HEK293 (cell line): Measurements from ENCODE around the gene PDE11A.

ENCODE experiments used
- CTCF ChIA-PET: fragments of 350-600 bp; formaldehyde crosslinking; extraction: SDS; loops from one replicate; lab custom pipeline; 2021; ENCODE audit warnings: antibody characterized with exemption; lab: Yijun Ruan, JAX
- POLR2A ChIA-PET: fragments of 300-600 bp; formaldehyde crosslinking; extraction: SDS; loops from one replicate; lab custom pipeline; 2020; ENCODE audit warnings: antibody characterized with exemption, inconsistent platforms; lab: Yijun Ruan, JAX
- H3K27ac ChIP-seq: fragments of 200-500 bp; sonication (Bioruptor generic); 2 replicates; pipeline ENCODE4 v1.5.1; 2014; ENCODE audit warnings: low read depth, low read length, control low read depth, inconsistent platforms; ENCODE audit errors: extremely low read depth
- H3K36me3 ChIP-seq, 2 experiments: fragments of 200-500 bp in 1 of 2; sonication (Bioruptor generic) in 1 of 2; 1 replicate in 1 of 2; 2 replicates in 1 of 2; pipeline ENCODE4 v1.5.1; 2014 to 2017; ENCODE audit warnings: inconsistent platforms in 2 of 2, low read length in 2 of 2; ENCODE audit not compliant: control insufficient read depth in 2 of 2, insufficient read depth in 1 of 2
- H3K4me1 ChIP-seq: fragments of 200-500 bp; sonication (Bioruptor generic); 2 replicates; pipeline ENCODE4 v1.5.1; 2014; ENCODE audit warnings: mild to moderate bottlenecking, low read length, inconsistent platforms; ENCODE audit not compliant: control insufficient read depth, insufficient read depth
- H3K4me3 ChIP-seq: 2 replicates; pipeline ENCODE4 v1.5.1; 2011; ENCODE audit warnings: low read depth, mild to moderate bottlenecking, control low read depth, low read length, moderate library complexity
- H3K9me3 ChIP-seq: fragments of 200-500 bp; sonication (Bioruptor generic); 2 replicates; pipeline ENCODE4 v1.5.1; 2014; ENCODE audit warnings: low read depth, low read length, inconsistent platforms; ENCODE audit not compliant: control insufficient read depth, insufficient read depth
- PRDM4 ChIP-seq: fragments of 450-650 bp; formaldehyde crosslinking; IDR thresholded peaks from 2 replicates; pipeline ENCODE4 v1.5.1; 2017; ENCODE audit warnings: missing biosample characterization, missing genetic modification characterization
- ZFP41 ChIP-seq: fragments of 450-650 bp; formaldehyde crosslinking; IDR thresholded peaks from 2 replicates; pipeline ENCODE4 v1.5.1; 2016; ENCODE audit warnings: missing biosample characterization, missing genetic modification characterization, borderline replicate concordance
- ZNF114 ChIP-seq: fragments of 450-650 bp; formaldehyde crosslinking; IDR thresholded peaks from 2 replicates; pipeline ENCODE4 v1.5.0; 2017; ENCODE audit warnings: missing biosample characterization, missing genetic modification characterization
- ZNF169 ChIP-seq: fragments of 450-650 bp; formaldehyde crosslinking; IDR thresholded peaks from 2 replicates; pipeline ENCODE4 v1.5.1; 2016; ENCODE audit warnings: missing biosample characterization, missing genetic modification characterization
- ZNF175 ChIP-seq: fragments of 450-650 bp; formaldehyde crosslinking; IDR thresholded peaks from 2 replicates; pipeline ENCODE4 v1.5.1; 2016; ENCODE audit warnings: missing biosample characterization, missing genetic modification characterization
- ZNF473 ChIP-seq: fragments of 450-650 bp; formaldehyde crosslinking; IDR thresholded peaks from 2 replicates; pipeline ENCODE4 v1.5.1; 2017; ENCODE audit warnings: missing biosample characterization, missing genetic modification characterization
- ZNF624 ChIP-seq: fragments of 450-650 bp; formaldehyde crosslinking; IDR thresholded peaks from 2 replicates; pipeline ENCODE4 v1.5.1; 2017; ENCODE audit warnings: missing biosample characterization, missing genetic modification characterization
- ZNF768 ChIP-seq: fragments of 450-650 bp; formaldehyde crosslinking; IDR thresholded peaks from 2 replicates; pipeline ENCODE4 v1.5.1; 2018; ENCODE audit warnings: missing biosample characterization, mild to moderate bottlenecking, missing genetic modification characterization
- ZNF777 ChIP-seq: fragments of 450-650 bp; formaldehyde crosslinking; IDR thresholded peaks from 2 replicates; pipeline ENCODE4 v1.5.1; 2017; ENCODE audit warnings: missing biosample characterization, missing genetic modification characterization, borderline replicate concordance
- TF ChIP-seq, protein P1 (sequence below): fragments of 450-650 bp; formaldehyde crosslinking; IDR thresholded peaks from 2 replicates; pipeline ENCODE4 v1.5.1; 2016; ENCODE audit warnings: missing biosample characterization, missing genetic modification characterization
- TF ChIP-seq, protein P2 (sequence below): fragments of 450-650 bp; formaldehyde crosslinking; IDR thresholded peaks from 2 replicates; pipeline ENCODE4 v1.5.1; 2016; ENCODE audit warnings: missing biosample characterization, missing genetic modification characterization, borderline replicate concordance
- TF ChIP-seq, protein P3 (sequence below): fragments of 450-650 bp; formaldehyde crosslinking; IDR thresholded peaks from 2 replicates; pipeline ENCODE4 v1.5.1; 2017; ENCODE audit warnings: missing biosample characterization, missing genetic modification characterization

PDE11A gene

GRCh38 chr2:177586154-177586553 lies 486.4 kb downstream of the PDE11A start:
- no peaks in the 10 kb centered on the region for H3K4me1 ChIP-seq
- no peak overlapping the region for H3K27ac ChIP-seq
- no peak overlapping the region for H3K4me3 ChIP-seq
- POLR2A ChIA-PET: no interaction called here
- no peaks in the 10 kb centered on the region for H3K36me3 ChIP-seq
- H3K9me3 ChIP-seq: no peaks in the 10 kb centered on the region
- TF ChIP-seq ZNF473 (tag by site-specific recombination) (no peak), ZNF768 (tag by site-specific recombination) (no peak), PRDM4 (no peak), ZFP41 (tag by site-specific recombination) (no peak), ZNF777 (no peak), ZNF169 (no peak), ZNF624 (tag by site-specific recombination) (no peak), ZNF175 (tag by site-specific recombination) (no peak), ZNF114 (tag by site-specific recombination) (no peak)
- TF ChIP-seq, protein P1, sequence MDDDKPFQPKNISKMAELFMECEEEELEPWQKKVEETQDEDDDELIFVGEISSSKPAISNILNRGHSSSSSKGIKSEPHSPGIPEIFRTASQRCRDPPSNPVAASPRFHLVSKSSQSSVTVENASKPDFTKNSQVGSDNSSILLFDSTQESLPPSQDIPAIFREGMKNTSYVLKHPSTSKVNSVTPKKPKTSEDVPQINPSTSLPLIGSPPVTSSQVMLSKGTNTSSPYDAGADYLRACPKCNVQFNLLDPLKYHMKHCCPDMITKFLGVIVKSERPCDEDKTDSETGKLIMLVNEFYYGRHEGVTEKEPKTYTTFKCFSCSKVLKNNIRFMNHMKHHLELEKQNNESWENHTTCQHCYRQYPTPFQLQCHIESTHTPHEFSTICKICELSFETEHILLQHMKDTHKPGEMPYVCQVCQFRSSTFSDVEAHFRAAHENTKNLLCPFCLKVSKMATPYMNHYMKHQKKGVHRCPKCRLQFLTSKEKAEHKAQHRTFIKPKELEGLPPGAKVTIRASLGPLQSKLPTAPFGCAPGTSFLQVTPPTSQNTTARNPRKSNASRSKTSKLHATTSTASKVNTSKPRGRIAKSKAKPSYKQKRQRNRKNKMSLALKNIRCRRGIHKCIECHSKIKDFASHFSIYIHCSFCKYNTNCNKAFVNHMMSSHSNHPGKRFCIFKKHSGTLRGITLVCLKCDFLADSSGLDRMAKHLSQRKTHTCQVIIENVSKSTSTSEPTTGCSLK (tag by site-specific recombination): no peak
- TF ChIP-seq, protein P2, sequence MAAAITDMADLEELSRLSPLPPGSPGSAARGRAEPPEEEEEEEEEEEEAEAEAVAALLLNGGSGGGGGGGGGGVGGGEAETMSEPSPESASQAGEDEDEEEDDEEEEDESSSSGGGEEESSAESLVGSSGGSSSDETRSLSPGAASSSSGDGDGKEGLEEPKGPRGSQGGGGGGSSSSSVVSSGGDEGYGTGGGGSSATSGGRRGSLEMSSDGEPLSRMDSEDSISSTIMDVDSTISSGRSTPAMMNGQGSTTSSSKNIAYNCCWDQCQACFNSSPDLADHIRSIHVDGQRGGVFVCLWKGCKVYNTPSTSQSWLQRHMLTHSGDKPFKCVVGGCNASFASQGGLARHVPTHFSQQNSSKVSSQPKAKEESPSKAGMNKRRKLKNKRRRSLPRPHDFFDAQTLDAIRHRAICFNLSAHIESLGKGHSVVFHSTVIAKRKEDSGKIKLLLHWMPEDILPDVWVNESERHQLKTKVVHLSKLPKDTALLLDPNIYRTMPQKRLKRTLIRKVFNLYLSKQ (tag by site-specific recombination): no peak
- CTCF ChIA-PET: interaction anchor here (2.2 kb wide), 1 partner anchor 18 kb away, joined by 7 read pairs; no protein-coding TSS in a partner anchor

DNA sequence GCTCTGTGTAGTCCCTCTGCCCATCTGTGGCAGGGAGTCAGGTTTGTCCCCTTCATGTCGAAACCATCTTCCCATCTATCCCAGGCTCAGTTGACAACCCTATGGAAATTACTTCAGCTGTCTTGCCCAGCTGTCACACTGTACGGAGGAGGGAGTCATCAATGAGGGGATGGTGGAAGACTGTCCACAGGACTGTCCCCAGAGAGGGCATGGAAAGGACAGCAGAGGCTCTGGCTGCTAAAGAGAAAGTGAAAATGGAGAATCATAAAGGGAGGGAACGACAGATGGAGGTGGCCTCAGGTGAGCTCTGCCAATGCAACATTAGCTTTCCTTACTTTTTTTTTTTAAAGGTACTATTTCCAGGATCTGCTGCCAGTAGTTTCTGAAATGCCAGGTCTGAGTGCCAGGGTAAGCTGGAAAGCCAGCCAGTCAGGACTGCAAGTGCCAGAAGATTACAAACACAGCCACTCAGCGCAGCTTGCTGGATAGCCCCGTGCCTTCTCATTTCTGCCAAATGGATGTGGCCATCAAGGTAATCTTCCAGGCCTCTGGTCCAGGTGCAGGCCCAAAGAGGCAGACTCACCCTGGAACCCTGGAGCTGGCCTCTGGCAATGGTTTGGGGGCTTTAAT lies 487.2 kb downstream of the PDE11A start:
- TF ChIP-seq, protein P3, sequence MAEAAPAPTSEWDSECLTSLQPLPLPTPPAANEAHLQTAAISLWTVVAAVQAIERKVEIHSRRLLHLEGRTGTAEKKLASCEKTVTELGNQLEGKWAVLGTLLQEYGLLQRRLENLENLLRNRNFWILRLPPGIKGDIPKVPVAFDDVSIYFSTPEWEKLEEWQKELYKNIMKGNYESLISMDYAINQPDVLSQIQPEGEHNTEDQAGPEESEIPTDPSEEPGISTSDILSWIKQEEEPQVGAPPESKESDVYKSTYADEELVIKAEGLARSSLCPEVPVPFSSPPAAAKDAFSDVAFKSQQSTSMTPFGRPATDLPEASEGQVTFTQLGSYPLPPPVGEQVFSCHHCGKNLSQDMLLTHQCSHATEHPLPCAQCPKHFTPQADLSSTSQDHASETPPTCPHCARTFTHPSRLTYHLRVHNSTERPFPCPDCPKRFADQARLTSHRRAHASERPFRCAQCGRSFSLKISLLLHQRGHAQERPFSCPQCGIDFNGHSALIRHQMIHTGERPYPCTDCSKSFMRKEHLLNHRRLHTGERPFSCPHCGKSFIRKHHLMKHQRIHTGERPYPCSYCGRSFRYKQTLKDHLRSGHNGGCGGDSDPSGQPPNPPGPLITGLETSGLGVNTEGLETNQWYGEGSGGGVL (tag by site-specific recombination): no peak
- no peaks in the 10 kb centered on the region for H3K36me3 ChIP-seq
- CTCF ChIA-PET: interaction anchor here (2.2 kb wide), 1 partner anchor 19 kb away, joined by 7 read pairs; no protein-coding TSS in a partner anchor

More for the DNA sequence above, 487.2 kb downstream of the PDE11A start:
- Histone ChIP-seq H3K9me3 (no peaks in the 10 kb centered on the region), H3K4me1 (no peaks in the 10 kb centered on the region), H3K4me3 (no peak overlapping the region), H3K27ac (no peak overlapping the region)
- POLR2A ChIA-PET: no interaction called here
